Liver (tissue), 3 donors: ENCODE results near the gene GBE1.
A peak's percentile ranks its signal among the peaks of the same experiment; 100 is the strongest.

Source experiments
- EGR1 ChIP-seq, 2 donors: IDR thresholded peaks; 2 replicates each; pipeline ENCODE4 v1.6.1; 2016 to 2018; ENCODE audit warnings: antibody characterized with exemption in 2 of 2, low read depth in 2 of 2
- FOXA1 ChIP-seq: IDR thresholded peaks from 2 replicates; pipeline ENCODE4 v1.6.1; 2016; ENCODE audit warnings: antibody characterized with exemption
- GABPA ChIP-seq, 2 donors: IDR thresholded peaks in 1 of 2; conservative IDR thresholded peaks in 1 of 2; 2 replicates each; pipeline ENCODE4 v1.6.1; 2016; ENCODE audit warnings: antibody characterized with exemption in 2 of 2, mild to moderate bottlenecking in 1 of 2, moderate library complexity in 1 of 2
- HNF4G ChIP-seq: IDR thresholded peaks from 2 replicates; pipeline ENCODE4 v1.6.1; 2016; ENCODE audit warnings: antibody characterized with exemption
- JUND ChIP-seq, 2 donors: IDR thresholded peaks; 2 replicates each; pipeline ENCODE4 v1.6.1; 2016; ENCODE audit warnings: antibody characterized with exemption in 2 of 2
- SP1 ChIP-seq: IDR thresholded peaks from 2 replicates; pipeline ENCODE4 v1.6.1; 2018; ENCODE audit warnings: antibody characterized with exemption, mild to moderate bottlenecking
- TAF1 ChIP-seq: conservative IDR thresholded peaks from 2 replicates; pipeline ENCODE4 v1.6.1; 2016; ENCODE audit warnings: antibody characterized with exemption, mild to moderate bottlenecking
- YY1 ChIP-seq: IDR thresholded peaks from 2 replicates; pipeline ENCODE4 v1.6.1; 2016; ENCODE audit warnings: antibody characterized with exemption, mild to moderate bottlenecking
- TF ChIP-seq, protein P1 (sequence below): fragments of 150-350 bp; IDR thresholded peaks from 2 replicates; pipeline ENCODE4 v1.5.1; 2017; ENCODE audit warnings: improper control_type of control experiment, low read depth, low read length; ENCODE audit not compliant: missing input control
- TF ChIP-seq, protein P2 (sequence below): IDR thresholded peaks from 2 replicates; pipeline ENCODE4 v1.6.1; 2016; ENCODE audit warnings: antibody characterized with exemption
- TF ChIP-seq, protein P3 (sequence below): IDR thresholded peaks from 2 replicates; pipeline ENCODE4 v1.6.1; 2016; ENCODE audit warnings: antibody characterized with exemption
- TF ChIP-seq, protein P4 (sequence below): IDR thresholded peaks from 2 replicates; pipeline ENCODE4 v1.6.1; 2016; ENCODE audit warnings: antibody characterized with exemption, mild to moderate bottlenecking
- donor health status: healthy.
- donor health status: healthy.

DNA sequence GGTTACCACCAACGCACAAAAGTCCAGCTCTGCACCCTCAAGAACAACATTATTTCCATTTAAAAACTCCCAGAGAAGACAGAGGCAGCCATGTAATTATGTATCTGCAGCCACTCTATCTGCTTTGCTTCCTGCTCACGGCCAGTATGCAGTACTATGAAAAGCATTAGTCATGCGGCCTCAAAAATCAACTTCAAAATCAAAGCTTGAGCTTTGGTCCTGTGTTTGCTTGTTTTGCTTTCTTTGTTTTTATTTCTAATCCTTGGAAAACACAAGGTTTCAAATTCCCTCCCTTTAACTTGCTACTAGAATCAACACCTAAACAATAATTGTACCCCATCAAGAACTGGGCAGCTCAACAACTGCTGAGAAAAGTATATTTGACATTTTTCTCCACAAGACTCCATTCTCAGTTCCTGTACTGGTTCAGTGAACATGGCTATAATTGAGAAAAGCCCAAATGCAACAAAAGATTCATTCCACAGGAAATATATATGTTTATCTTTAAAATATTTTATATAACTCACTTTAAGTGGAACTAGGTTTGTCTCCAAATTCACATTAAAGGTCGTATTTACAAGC, 37.6 kb downstream of the GBE1 start:
- TF ChIP-seq, protein P1, sequence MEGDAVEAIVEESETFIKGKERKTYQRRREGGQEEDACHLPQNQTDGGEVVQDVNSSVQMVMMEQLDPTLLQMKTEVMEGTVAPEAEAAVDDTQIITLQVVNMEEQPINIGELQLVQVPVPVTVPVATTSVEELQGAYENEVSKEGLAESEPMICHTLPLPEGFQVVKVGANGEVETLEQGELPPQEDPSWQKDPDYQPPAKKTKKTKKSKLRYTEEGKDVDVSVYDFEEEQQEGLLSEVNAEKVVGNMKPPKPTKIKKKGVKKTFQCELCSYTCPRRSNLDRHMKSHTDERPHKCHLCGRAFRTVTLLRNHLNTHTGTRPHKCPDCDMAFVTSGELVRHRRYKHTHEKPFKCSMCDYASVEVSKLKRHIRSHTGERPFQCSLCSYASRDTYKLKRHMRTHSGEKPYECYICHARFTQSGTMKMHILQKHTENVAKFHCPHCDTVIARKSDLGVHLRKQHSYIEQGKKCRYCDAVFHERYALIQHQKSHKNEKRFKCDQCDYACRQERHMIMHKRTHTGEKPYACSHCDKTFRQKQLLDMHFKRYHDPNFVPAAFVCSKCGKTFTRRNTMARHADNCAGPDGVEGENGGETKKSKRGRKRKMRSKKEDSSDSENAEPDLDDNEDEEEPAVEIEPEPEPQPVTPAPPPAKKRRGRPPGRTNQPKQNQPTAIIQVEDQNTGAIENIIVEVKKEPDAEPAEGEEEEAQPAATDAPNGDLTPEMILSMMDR, result no peak
- TF ChIP-seq, protein P2, sequence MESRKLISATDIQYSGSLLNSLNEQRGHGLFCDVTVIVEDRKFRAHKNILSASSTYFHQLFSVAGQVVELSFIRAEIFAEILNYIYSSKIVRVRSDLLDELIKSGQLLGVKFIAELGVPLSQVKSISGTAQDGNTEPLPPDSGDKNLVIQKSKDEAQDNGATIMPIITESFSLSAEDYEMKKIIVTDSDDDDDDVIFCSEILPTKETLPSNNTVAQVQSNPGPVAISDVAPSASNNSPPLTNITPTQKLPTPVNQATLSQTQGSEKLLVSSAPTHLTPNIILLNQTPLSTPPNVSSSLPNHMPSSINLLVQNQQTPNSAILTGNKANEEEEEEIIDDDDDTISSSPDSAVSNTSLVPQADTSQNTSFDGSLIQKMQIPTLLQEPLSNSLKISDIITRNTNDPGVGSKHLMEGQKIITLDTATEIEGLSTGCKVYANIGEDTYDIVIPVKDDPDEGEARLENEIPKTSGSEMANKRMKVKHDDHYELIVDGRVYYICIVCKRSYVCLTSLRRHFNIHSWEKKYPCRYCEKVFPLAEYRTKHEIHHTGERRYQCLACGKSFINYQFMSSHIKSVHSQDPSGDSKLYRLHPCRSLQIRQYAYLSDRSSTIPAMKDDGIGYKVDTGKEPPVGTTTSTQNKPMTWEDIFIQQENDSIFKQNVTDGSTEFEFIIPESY, result no peak
- no peak for TF ChIP-seq TAF1
- TF ChIP-seq, protein P3, sequence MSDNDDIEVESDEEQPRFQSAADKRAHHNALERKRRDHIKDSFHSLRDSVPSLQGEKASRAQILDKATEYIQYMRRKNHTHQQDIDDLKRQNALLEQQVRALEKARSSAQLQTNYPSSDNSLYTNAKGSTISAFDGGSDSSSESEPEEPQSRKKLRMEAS, result no peak
- TF ChIP-seq EGR1 (IDR thresholded peaks at IDR 0.05; ENCODE audit: low read depth in 2 of 2), result no peak
- TF ChIP-seq JUND (IDR thresholded peaks at IDR 0.05), result peak in 1 of 2 donors; percentile 30
- TF ChIP-seq, protein P4, sequence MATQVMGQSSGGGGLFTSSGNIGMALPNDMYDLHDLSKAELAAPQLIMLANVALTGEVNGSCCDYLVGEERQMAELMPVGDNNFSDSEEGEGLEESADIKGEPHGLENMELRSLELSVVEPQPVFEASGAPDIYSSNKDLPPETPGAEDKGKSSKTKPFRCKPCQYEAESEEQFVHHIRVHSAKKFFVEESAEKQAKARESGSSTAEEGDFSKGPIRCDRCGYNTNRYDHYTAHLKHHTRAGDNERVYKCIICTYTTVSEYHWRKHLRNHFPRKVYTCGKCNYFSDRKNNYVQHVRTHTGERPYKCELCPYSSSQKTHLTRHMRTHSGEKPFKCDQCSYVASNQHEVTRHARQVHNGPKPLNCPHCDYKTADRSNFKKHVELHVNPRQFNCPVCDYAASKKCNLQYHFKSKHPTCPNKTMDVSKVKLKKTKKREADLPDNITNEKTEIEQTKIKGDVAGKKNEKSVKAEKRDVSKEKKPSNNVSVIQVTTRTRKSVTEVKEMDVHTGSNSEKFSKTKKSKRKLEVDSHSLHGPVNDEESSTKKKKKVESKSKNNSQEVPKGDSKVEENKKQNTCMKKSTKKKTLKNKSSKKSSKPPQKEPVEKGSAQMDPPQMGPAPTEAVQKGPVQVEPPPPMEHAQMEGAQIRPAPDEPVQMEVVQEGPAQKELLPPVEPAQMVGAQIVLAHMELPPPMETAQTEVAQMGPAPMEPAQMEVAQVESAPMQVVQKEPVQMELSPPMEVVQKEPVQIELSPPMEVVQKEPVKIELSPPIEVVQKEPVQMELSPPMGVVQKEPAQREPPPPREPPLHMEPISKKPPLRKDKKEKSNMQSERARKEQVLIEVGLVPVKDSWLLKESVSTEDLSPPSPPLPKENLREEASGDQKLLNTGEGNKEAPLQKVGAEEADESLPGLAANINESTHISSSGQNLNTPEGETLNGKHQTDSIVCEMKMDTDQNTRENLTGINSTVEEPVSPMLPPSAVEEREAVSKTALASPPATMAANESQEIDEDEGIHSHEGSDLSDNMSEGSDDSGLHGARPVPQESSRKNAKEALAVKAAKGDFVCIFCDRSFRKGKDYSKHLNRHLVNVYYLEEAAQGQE, result no peak
- TF ChIP-seq GABPA (IDR thresholded peaks at IDR 0.05 in 1 of 2, conservative IDR thresholded peaks at IDR 0.05 in 1 of 2), result no peak
- TF ChIP-seq FOXA1, result no peak
- TF ChIP-seq SP1, result no peak
- TF ChIP-seq HNF4G, result no peak
- peak; percentile 14 for TF ChIP-seq YY1
